Panc1 (cell line): ENCODE data around the gene PRKCB. TPM values are rescaled to one million over a fixed set of nuclear protein-coding genes. Genes with fewer than 3 reads are reported as not detected.

Experiments used
- ATAC-seq: fragments of 200-7000 bp; cut with Tn5 transposase; 2 replicates; pipeline ENCODE4 v1.9.1; 2020; ENCODE audit warnings: mild to moderate bottlenecking, moderate library complexity
- BruUV-seq: library from RNA; stranded (reverse); fragments of 400-500 nt; replicated peaks from 2 replicates; lab custom pipeline; 2021; lab: Mats Ljungman, UMichigan
- CTCF ChIA-PET: fragments of 300-600 bp; sonication (Branson Sonifier 250); formaldehyde crosslinking; loops from one replicate; lab custom pipeline; 2022; ENCODE audit warnings: antibody characterized with exemption; lab: Charles Lee
- POLR2A ChIA-PET: fragments of 300-600 bp; sonication (Branson Sonifier 250); formaldehyde crosslinking; loops from one replicate; lab custom pipeline; 2022; ENCODE audit warnings: antibody characterized with exemption; lab: Charles Lee
- DNase-seq: peaks from one replicate; pipeline ENCODE4 v3.0.0-alpha.2; 2010; ENCODE audit warnings: low read depth, low spot score
- H3K27ac ChIP-seq: 2 replicates; pipeline ENCODE4 v1.5.1; 2011; ENCODE audit warnings: mild to moderate bottlenecking, low read length, inconsistent platforms
- H3K27me3 ChIP-seq: fragments of 200-500 bp; sonication (Bioruptor generic); 2 replicates; pipeline ENCODE4 v1.6.0; 2014; ENCODE audit warnings: low read length, inconsistent platforms; ENCODE audit not compliant: control insufficient read depth, insufficient read depth
- H3K36me3 ChIP-seq: fragments of 200-500 bp; sonication (Bioruptor generic); 2 replicates; pipeline ENCODE4 v1.5.1; 2014; ENCODE audit warnings: inconsistent platforms, mild to moderate bottlenecking, low read length, moderate library complexity; ENCODE audit not compliant: control insufficient read depth, insufficient read depth
- H3K4me1 ChIP-seq: 2 replicates; pipeline ENCODE4 v1.5.1; 2011; ENCODE audit warnings: inconsistent platforms, mild to moderate bottlenecking, low read length, moderate library complexity; ENCODE audit not compliant: control insufficient read depth, insufficient read depth
- H3K4me3 ChIP-seq, 2 experiments: 2 replicates each; pipeline ENCODE4 v1.5.1; 2011 to 2012; ENCODE audit warnings: low read depth in 2 of 2, low read length in 2 of 2, mild to moderate bottlenecking in 2 of 2, inconsistent platforms in 1 of 2, moderate library complexity in 1 of 2
- H3K9me3 ChIP-seq: fragments of 200-500 bp; sonication (Bioruptor generic); 2 replicates; pipeline ENCODE4 v1.5.1; 2014; ENCODE audit warnings: low read depth, mild to moderate bottlenecking, inconsistent platforms, low read length, moderate library complexity; ENCODE audit not compliant: control insufficient read depth, insufficient read depth
- CTCF ChIP-seq: fragments of 450-650 bp; IDR thresholded peaks from 2 replicates; pipeline ENCODE4 v1.5.1; 2017; ENCODE audit warnings: mild to moderate bottlenecking
- POLR2AphosphoS5 ChIP-seq: IDR thresholded peaks from 2 replicates; pipeline ENCODE4 v1.6.1; 2012; ENCODE audit warnings: mild to moderate bottlenecking, low read depth, low read length, moderate library complexity
- REST ChIP-seq, 2 experiments: IDR thresholded peaks; 2 replicates each; pipeline ENCODE4 v1.6.1; 2011 to 2012; ENCODE audit warnings: low read depth in 2 of 2, control low read depth in 1 of 2, low read length in 1 of 2, mild to moderate bottlenecking in 1 of 2, moderate library complexity in 1 of 2; ENCODE audit not compliant: insufficient read depth in 1 of 2
- SIN3A ChIP-seq: IDR thresholded peaks from 2 replicates; pipeline ENCODE4 v1.6.1; 2012; ENCODE audit warnings: low read depth, mild to moderate bottlenecking, low read length, moderate library complexity, borderline replicate concordance; ENCODE audit not compliant: insufficient read depth
- TCF7L2 ChIP-seq: IDR thresholded peaks from 2 replicates; pipeline ENCODE4 v1.6.1; 2011; ENCODE audit warnings: mild to moderate bottlenecking, low read depth, low read length, inconsistent platforms
- in situ Hi-C: cut with HindIII; loops from 2 replicates; pipeline ENCODE4 v1.10.0; 2016; ENCODE audit warnings: low sequenced_read_pairs, low pct_unique_long_range_greater_than_20kb
- intact Hi-C: fragments of 100-400 bp; cut with micrococcal nuclease; formaldehyde crosslinking; loops from one replicate; pipeline ENCODE4 v1.10.0; 2022; ENCODE audit not compliant: unreplicated experiment
- total RNA-seq: library from RNA; stranded (reverse); gene quantifications from one replicate; pipeline ENCODE4 v1.2.1, GENCODE V29; 2021; ENCODE audit not compliant: unreplicated experiment

The PRKCB gene
- total RNA-seq, 1 experiment from 2014 or later, result 0.41 TPM

GRCh38 chr16:23830276-23830675 is 5.5 kb upstream of the PRKCB start:
- no peaks in the 10 kb centered on the region for H3K4me1 ChIP-seq
- H3K9me3 ChIP-seq, result peaks cover 4% of the 10 kb centered on the region; the same call in 1 of the 2 replicates
- no peaks in the 10 kb centered on the region for H3K36me3 ChIP-seq
- in situ Hi-C loops (no loop called here), intact Hi-C loops (no loop called here)
- no peak overlapping the region for H3K27ac ChIP-seq
- no peaks in the 10 kb centered on the region for H3K27me3 ChIP-seq
- no peak for ATAC-seq
- BruUV-seq, result no TSS peak
- no peak for TF ChIP-seq TCF7L2
- TF ChIP-seq SIN3A, result no peak
- no peak for TF ChIP-seq REST (IDR thresholded peaks at IDR 0.05; ENCODE audit: insufficient read depth in 1 of 2, low read depth in 2 of 2, low read length in 1 of 2)
- TF ChIP-seq CTCF, result no peak
- TF ChIP-seq POLR2AphosphoS5, result no peak
- no peak overlapping the region for H3K4me3 ChIP-seq
- ChIA-PET CTCF (no interaction called here), POLR2A (no interaction called here)
- DNase-seq, result no peak

GRCh38 chr16:23832882-23833281 is 2.9 kb upstream of the PRKCB start:
- intact Hi-C loops (no loop called here), in situ Hi-C loops (no loop called here)
- CTCF ChIA-PET, result no interaction called here
- ATAC-seq (no peak), DNase-seq (no peak)
- H3K27ac ChIP-seq, result no peak overlapping the region
- peaks cover 4% of the 10 kb centered on the region; the same call in 1 of the 2 replicates for H3K9me3 ChIP-seq
- TF ChIP-seq CTCF (no peak), REST (IDR thresholded peaks at IDR 0.05; ENCODE audit: insufficient read depth in 1 of 2, low read depth in 2 of 2, low read length in 1 of 2) (no peak), POLR2AphosphoS5 (no peak), TCF7L2 (no peak), SIN3A (no peak)
- BruUV-seq, result no TSS peak
- H3K36me3 ChIP-seq, result no peaks in the 10 kb centered on the region; the same call in 1 of the 2 replicates
- H3K27me3 ChIP-seq, result peaks cover 4% of the 10 kb centered on the region; the same call in 1 of the 2 replicates
- no peak overlapping the region for H3K4me3 ChIP-seq
- no peaks in the 10 kb centered on the region for H3K4me1 ChIP-seq
- POLR2A ChIA-PET, result no interaction called here
